ENCODE results near the gene SNX14.

The SNX14 gene

GRCh38 chr6:85574932-85575598 lies 18.6 kb downstream of the SNX14 start:
- TF ChIP-seq TAF1 (IDR thresholded peaks at IDR 0.05; ENCODE audit: borderline replicate concordance, insufficient read depth, low read length) (no peak), REST (IDR thresholded peaks at IDR 0.05; ENCODE audit: insufficient read depth in 1 of 2, low read depth in 2 of 2, low read length in 2 of 2) (no peak), POLR2AphosphoS5 (IDR thresholded peaks at IDR 0.05; ENCODE audit: low read depth, low read length) (no peak), SIN3A (IDR thresholded peaks at IDR 0.05; ENCODE audit: borderline replicate concordance, insufficient read depth, low read length) (no peak), FOXP2 (optimal IDR thresholded peaks at IDR 0.05; ENCODE audit: borderline replicate concordance, extremely low read depth, extremely low read length, insufficient read depth) (no peak)

- TF ChIP-seq FOXP2 (optimal IDR thresholded peaks at IDR 0.05; ENCODE audit: borderline replicate concordance, extremely low read depth, extremely low read length, insufficient read depth) = no peak
- TF ChIP-seq REST (IDR thresholded peaks at IDR 0.05; ENCODE audit: insufficient read depth in 1 of 2, low read depth in 2 of 2, low read length in 2 of 2) = no peak
- TF ChIP-seq SIN3A (IDR thresholded peaks at IDR 0.05; ENCODE audit: borderline replicate concordance, insufficient read depth, low read length) = no peak
- no peak for TF ChIP-seq POLR2AphosphoS5 (IDR thresholded peaks at IDR 0.05; ENCODE audit: low read depth, low read length)
- no peak for TF ChIP-seq TAF1 (IDR thresholded peaks at IDR 0.05; ENCODE audit: borderline replicate concordance, insufficient read depth, low read length)
Measured at GRCh38 chr6:85569323-85569722, 24.3 kb downstream of the SNX14 start.

- TF ChIP-seq TAF1 (IDR thresholded peaks at IDR 0.05; ENCODE audit: borderline replicate concordance, insufficient read depth, low read length) (no peak), FOXP2 (optimal IDR thresholded peaks at IDR 0.05; ENCODE audit: borderline replicate concordance, extremely low read depth, extremely low read length, insufficient read depth) (no peak), POLR2AphosphoS5 (IDR thresholded peaks at IDR 0.05; ENCODE audit: low read depth, low read length) (no peak), REST (IDR thresholded peaks at IDR 0.05; ENCODE audit: insufficient read depth in 1 of 2, low read depth in 2 of 2, low read length in 2 of 2) (no peak), SIN3A (IDR thresholded peaks at IDR 0.05; ENCODE audit: borderline replicate concordance, insufficient read depth, low read length) (no peak)
Measured at GRCh38 chr6:85568411-85568810, 25.2 kb downstream of the SNX14 start.

GRCh38 chr6:85565736-85566135 lies 27.9 kb downstream of the SNX14 start:
- no peak for TF ChIP-seq TAF1 (IDR thresholded peaks at IDR 0.05; ENCODE audit: borderline replicate concordance, insufficient read depth, low read length)
- no peak for TF ChIP-seq POLR2AphosphoS5 (IDR thresholded peaks at IDR 0.05; ENCODE audit: low read depth, low read length)
- no peak for TF ChIP-seq REST (IDR thresholded peaks at IDR 0.05; ENCODE audit: insufficient read depth in 1 of 2, low read depth in 2 of 2, low read length in 2 of 2)
- TF ChIP-seq SIN3A (IDR thresholded peaks at IDR 0.05; ENCODE audit: borderline replicate concordance, insufficient read depth, low read length) = no peak
- TF ChIP-seq FOXP2 (optimal IDR thresholded peaks at IDR 0.05; ENCODE audit: borderline replicate concordance, extremely low read depth, extremely low read length, insufficient read depth) = no peak

All from PFSK-1 (cell line).